ENCODE results near the gene MED7. TPM values are rescaled to one million over a fixed set of nuclear protein-coding genes. Genes with fewer than 3 reads are reported as not detected.

Gene MED7
- total and polyA plus RNA-seq, 2 of the 13 experiments (the other 11 are each of a cell fraction or from before 2014, with no cell fraction given): 9.2 to 9.4 TPM

GRCh38 chr5:157120102-157120501, 22.6 kb downstream of the MED7 start (continued):
- no peak for TF ChIP-seq IKZF4 (CRISPR knock-in tag; IDR thresholded peaks at IDR 0.05; ENCODE audit: borderline replicate concordance, low read depth, not compliant biosample characterization)

GRCh38 chr5:157116483-157116954, 26.1 kb downstream of the MED7 start:
- Histone ChIP-seq H3K27ac (ENCODE audit: extremely low read length, insufficient read depth, low read length) (no peak overlapping the region), H3K79me2 (ENCODE audit: insufficient read depth, low read length) (no peaks in the 10 kb centered on the region), H3K27me3 (ENCODE audit: control insufficient read depth in 1 of 2, insufficient read depth in 2 of 2, low read length in 2 of 2) (no peaks in the 10 kb centered on the region), H4K20me1 (ENCODE audit: insufficient read depth, low read length) (no peaks in the 10 kb centered on the region), H3K4me3 (replicated peaks in 1 of 3; ENCODE audit: insufficient read depth in 1 of 3, low read depth in 2 of 3, low read length in 3 of 3) (no peak overlapping the region), H3K4me2 (ENCODE audit: low read depth, low read length) (no peak overlapping the region), H3K36me3 (replicated peaks in 1 of 2; ENCODE audit: control insufficient read depth in 1 of 2, insufficient read depth in 2 of 2, low read length in 2 of 2) (no peaks in the 10 kb centered on the region), H3K4me1 (ENCODE audit: insufficient read depth, low read length) (0 out of 2 replicates have a peak, but pooled peaks cover 5% of the 10 kb centered on the region), H2AFZ (ENCODE audit: low read length) (no peak overlapping the region), H3K9me3 (ENCODE audit: low read length) (peaks cover 4% of the 10 kb centered on the region; the same call in 1 of the 2 replicates), H3K9ac (ENCODE audit: insufficient read depth, low read depth, low read length) (no peak overlapping the region)
- intact Hi-C loops (cut with micrococcal nuclease; ENCODE audit: unreplicated experiment): no loop called here
- in situ Hi-C loops (cut with HindIII; ENCODE audit: extremely low pct_ligation_motif_present, low pct_unique_long_range_greater_than_20kb): no loop called here
- FAIRE-seq: no peak
- no peak for DNase-seq (ENCODE audit: low spot score)
- no TSS peak for BruUV-seq (replicated peaks)
- WGBS (ENCODE audit: low lambda C conversion rate): 21% methylated on average over 6 of the region's 6 CpGs
- ChIA-PET POLR2A (no interaction called here), CTCF (ENCODE audit: low intra/inter-chr PET ratio, low total read pairs) (no interaction called here)
- no peak for ATAC-seq
- no peak for TF ChIP-seq YEATS2 (CRISPR knock-in tag; IDR thresholded peaks at IDR 0.05; ENCODE audit: borderline replicate concordance)
- no peak for TF ChIP-seq BORCS8-MEF2B (CRISPR knock-in tag; IDR thresholded peaks at IDR 0.05)
- no peak for TF ChIP-seq SNAPC4 (CRISPR knock-in tag; IDR thresholded peaks at IDR 0.05)
- TF ChIP-seq FUBP1 (CRISPR knock-in tag; IDR thresholded peaks at IDR 0.05; ENCODE audit: borderline replicate concordance): no peak
- no peak for TF ChIP-seq MAFK (conservative IDR thresholded peaks at IDR 0.05 in 1 of 2, IDR thresholded peaks at IDR 0.05 in 1 of 2; ENCODE audit: low read length in 2 of 2)
- TF ChIP-seq ARID3A (IDR thresholded peaks at IDR 0.05; ENCODE audit: low read depth, low read length): no peak
- TF ChIP-seq ARID5B (CRISPR knock-in tag; IDR thresholded peaks at IDR 0.05): no peak
- no peak for TF ChIP-seq ZFP37 (CRISPR knock-in tag; IDR thresholded peaks at IDR 0.05; ENCODE audit: borderline replicate concordance)
- no peak for TF ChIP-seq POLR2A (IDR thresholded peaks at IDR 0.05; ENCODE audit: insufficient read depth in 1 of 2, low read depth in 2 of 2, low read length in 2 of 2)
